Tibial artery (tissue), 4 donors: Measurements from ENCODE around the gene NPAS4.

Experiments
- DNase-seq, 2 donors: peaks; one replicate each; pipeline ENCODE4 v3.0.0-alpha.2; 2019
- H3K27ac ChIP-seq, 2 donors: fragments of 200-600 bp; sonication (generic) in 1 of 2; 1 replicate in 1 of 2; 2 replicates in 1 of 2; pipeline ENCODE4 v1.5.1; 2018 to 2019; ENCODE audit warnings: mild to moderate bottlenecking in 1 of 2
- H3K27me3 ChIP-seq, 2 donors: fragments of 200-600 bp; sonication (generic) in 1 of 2; one replicate each; pipeline versions ENCODE4 v1.5.1 to v1.6.0; 2016 to 2019
- H3K36me3 ChIP-seq, 3 donors: fragments of 200-600 bp; sonication (generic) in 2 of 3; one replicate each; pipeline ENCODE4 v1.5.1; 2016 to 2019; ENCODE audit warnings: mild to moderate bottlenecking in 2 of 3
- H3K4me1 ChIP-seq, 4 donors: fragments of 200-600 bp; sonication (generic) in 2 of 4; 1 replicate in 3 of 4; 2 replicates in 1 of 4; pipeline ENCODE4 v1.5.1; 2016 to 2019
- H3K4me3 ChIP-seq, 2 donors: fragments of 200-600 bp; sonication (generic) in 1 of 2; 1 replicate in 1 of 2; 2 replicates in 1 of 2; pipeline ENCODE4 v1.5.1; 2018 to 2019; ENCODE audit warnings: mild to moderate bottlenecking in 2 of 2
- H3K9me3 ChIP-seq, 3 donors: fragments of 200-600 bp; sonication (generic) in 1 of 3; one replicate each; pipeline ENCODE4 v1.5.1; 2016 to 2019
- CTCF ChIP-seq, 2 experiments: fragments of 200-600 bp in 1 of 2; fragments of 450-650 bp in 1 of 2; IDR thresholded peaks; one replicate each; pipeline ENCODE4 v1.5.1; 2017 to 2019; ENCODE audit warnings: antibody characterized with exemption in 2 of 2, mild to moderate bottlenecking in 1 of 2, moderate library complexity in 1 of 2
- intact Hi-C: fragments of 100-400 bp; cut with DNase I; formaldehyde crosslinking; loops from one replicate; pipeline ENCODE4 v1.15.0; 2023; ENCODE audit warnings: low total_unique reads

The NPAS4 gene

DNA sequence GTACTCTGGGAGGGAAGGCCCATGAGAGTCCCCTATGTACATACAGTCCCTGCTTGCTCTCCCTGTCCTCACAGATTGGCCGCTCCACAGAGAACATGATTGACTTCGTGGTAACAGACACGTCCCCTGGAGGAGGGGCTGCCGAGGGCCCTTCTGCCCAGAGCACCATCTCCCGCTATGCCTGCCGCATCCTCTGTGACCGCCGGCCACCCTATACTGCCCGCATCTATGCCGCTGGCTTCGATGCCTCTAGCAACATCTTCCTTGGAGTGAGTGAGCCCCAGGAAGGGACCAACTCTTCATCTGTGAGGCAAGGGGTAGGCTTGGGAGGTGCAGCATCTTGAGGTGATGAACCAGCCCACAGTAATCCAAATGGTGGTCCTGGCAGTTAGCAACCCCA, 52.3 kb downstream of the NPAS4 start:
- Histone ChIP-seq H3K4me3 (no peak overlapping the region), H3K4me1 (peaks cover 0 to 2% (median under 1%) of the 10 kb centered on the region in 4 donors), H3K36me3 (peaks cover 43 to 72% (median 51%) of the 10 kb centered on the region in 3 donors), H3K27me3 (no peaks in the 10 kb centered on the region), H3K27ac (no peak overlapping the region), H3K9me3 (no peaks in the 10 kb centered on the region)
- no peak for TF ChIP-seq CTCF (IDR thresholded peaks at IDR 0.05)
- intact Hi-C loops = no loop called here
- no peak for DNase-seq

DNA sequence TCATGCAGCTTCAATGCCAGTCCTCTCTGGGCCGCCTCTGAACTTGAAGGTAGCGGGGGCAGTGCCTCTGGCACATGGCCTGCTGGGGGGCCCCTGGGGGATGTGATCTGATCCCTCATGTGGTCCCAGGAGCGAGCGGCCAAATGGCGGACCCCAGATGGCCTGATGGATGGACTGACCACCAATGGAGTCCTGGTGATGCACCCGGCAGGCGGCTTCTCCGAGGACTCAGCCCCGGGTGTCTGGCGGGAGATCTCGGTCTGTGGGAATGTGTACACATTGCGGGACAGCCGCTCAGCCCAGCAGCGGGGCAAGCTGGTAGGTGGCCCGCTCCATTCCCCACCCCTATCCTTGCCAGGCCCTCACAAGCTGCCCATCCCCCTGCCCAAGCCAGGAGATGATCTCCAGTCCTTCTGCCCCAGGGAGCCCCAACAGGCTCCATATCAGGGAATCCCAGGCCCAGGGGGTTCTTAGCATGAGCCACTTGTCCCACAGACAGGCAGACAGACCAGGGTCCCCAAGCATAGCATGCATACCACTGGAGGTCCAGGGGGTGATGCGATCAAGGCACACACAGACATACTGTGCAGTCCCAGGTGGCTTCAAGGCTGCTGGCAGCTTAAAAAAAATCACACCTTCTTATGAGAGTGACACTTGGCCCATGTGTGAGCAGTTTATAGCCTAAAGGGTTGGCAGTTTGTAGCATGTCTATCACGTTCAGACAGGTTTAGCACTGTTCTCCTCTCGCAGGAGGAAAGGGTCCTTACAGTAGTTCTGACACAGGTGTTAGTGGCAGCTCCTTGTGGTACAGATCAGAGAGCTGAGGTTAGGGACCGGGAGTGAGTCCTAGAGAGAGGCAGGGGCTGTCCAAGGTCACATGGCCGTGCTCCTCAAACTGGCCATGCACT, 53.0 kb downstream of the NPAS4 start:
- TF ChIP-seq CTCF (IDR thresholded peaks at IDR 0.05) = no peak
- Histone ChIP-seq H3K27me3 (no peaks in the 10 kb centered on the region), H3K4me3 (no peak overlapping the region), H3K9me3 (no peaks in the 10 kb centered on the region), H3K4me1 (peaks cover 0 to 4% (median under 1%) of the 10 kb centered on the region in 4 donors), H3K27ac (no peak overlapping the region), H3K36me3 (peaks cover 43 to 72% (median 51%) of the 10 kb centered on the region in 3 donors)
- intact Hi-C loops = no loop called here
- DNase-seq = no peak

GRCh38 chr11:66475349-66476172, 54.7 kb downstream of the NPAS4 start:
- no peak overlapping the region for H3K4me3 ChIP-seq
- H3K9me3 ChIP-seq = no peaks in the 10 kb centered on the region
- intact Hi-C loops = no loop called here
- H3K27ac ChIP-seq = no peak overlapping the region
- no peak for DNase-seq
- TF ChIP-seq CTCF (IDR thresholded peaks at IDR 0.05) = no peak
- H3K36me3 ChIP-seq = peaks cover 43 to 67% (median 49%) of the 10 kb centered on the region in 3 donors
- no peaks in the 10 kb centered on the region for H3K27me3 ChIP-seq
- peaks cover 0 to 15% (median 9%) of the 10 kb centered on the region in 4 donors for H3K4me1 ChIP-seq
